Stomach (tissue), 4 donors: ENCODE results near the gene ZNF275.

Source experiments
- EP300 ChIP-seq: sonication (generic); formaldehyde crosslinking; IDR thresholded peaks from one replicate; pipeline ENCODE4 v1.6.1; 2017; ENCODE audit warnings: antibody characterized with exemption
- POLR2A ChIP-seq, 4 donors: fragments of 450-650 bp; IDR thresholded peaks; one replicate each; pipeline ENCODE4 v1.6.1; 2016; ENCODE audit warnings: antibody characterized with exemption in 4 of 4, control low read depth in 2 of 4, mild to moderate bottlenecking in 1 of 4, moderate library complexity in 1 of 4
- POLR2AphosphoS5 ChIP-seq, 3 donors: sonication (generic); formaldehyde crosslinking; IDR thresholded peaks; one replicate each; pipeline ENCODE4 v1.6.1; 2016; ENCODE audit warnings: antibody characterized with exemption in 3 of 3
- TF ChIP-seq, protein P1 (sequence below), 7 experiments: fragments of 450-650 bp in 4 of 7; fragments of 200-600 bp in 3 of 7; sonication (generic) in 3 of 7; IDR thresholded peaks; one replicate each; pipeline ENCODE4 v1.5.1; 2016 to 2019; ENCODE audit warnings: antibody characterized with exemption in 7 of 7, control low read depth in 2 of 7, mild to moderate bottlenecking in 1 of 7

DNA sequence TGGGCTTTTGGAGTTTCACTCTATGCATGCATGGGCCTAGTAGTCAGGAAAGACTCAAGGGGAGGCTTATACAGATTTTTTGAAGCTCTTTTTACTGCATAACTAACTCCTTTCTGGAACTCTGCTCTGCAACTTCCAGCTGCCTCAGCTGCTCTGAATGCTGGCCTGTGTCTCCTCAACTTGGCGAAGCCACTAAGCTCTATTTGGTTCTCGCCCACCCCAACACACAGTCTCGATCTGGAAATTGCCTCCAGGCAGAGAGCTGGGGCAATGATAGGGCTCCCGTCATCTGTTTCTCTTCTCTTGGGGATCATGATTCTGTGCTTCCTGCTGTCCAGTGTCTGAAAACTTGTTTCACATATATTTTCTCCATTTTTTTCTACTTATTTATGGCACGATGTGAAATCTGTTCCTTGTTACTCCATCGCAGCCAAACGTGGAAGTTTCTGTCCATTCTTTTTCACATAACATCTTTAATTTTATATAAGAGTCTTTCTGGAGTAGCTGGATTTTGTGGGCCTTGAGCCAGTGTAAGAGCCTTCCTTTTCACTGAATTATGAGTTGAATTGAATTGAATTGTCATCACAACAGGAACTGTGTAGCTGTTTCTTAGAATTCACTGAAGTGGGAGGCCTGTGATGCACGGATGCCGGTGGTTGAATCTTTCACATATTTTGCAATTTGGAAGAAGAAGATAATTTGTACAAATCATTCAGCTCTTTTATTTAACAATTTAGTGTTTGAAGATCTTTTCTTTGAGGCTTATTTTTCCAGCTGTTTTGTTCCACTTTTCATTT, 9.0 kb downstream of the ZNF275 start:
- TF ChIP-seq, protein P1, sequence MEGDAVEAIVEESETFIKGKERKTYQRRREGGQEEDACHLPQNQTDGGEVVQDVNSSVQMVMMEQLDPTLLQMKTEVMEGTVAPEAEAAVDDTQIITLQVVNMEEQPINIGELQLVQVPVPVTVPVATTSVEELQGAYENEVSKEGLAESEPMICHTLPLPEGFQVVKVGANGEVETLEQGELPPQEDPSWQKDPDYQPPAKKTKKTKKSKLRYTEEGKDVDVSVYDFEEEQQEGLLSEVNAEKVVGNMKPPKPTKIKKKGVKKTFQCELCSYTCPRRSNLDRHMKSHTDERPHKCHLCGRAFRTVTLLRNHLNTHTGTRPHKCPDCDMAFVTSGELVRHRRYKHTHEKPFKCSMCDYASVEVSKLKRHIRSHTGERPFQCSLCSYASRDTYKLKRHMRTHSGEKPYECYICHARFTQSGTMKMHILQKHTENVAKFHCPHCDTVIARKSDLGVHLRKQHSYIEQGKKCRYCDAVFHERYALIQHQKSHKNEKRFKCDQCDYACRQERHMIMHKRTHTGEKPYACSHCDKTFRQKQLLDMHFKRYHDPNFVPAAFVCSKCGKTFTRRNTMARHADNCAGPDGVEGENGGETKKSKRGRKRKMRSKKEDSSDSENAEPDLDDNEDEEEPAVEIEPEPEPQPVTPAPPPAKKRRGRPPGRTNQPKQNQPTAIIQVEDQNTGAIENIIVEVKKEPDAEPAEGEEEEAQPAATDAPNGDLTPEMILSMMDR (IDR thresholded peaks at IDR 0.05), result no peak
- TF ChIP-seq POLR2A (IDR thresholded peaks at IDR 0.05) (no peak), POLR2AphosphoS5 (IDR thresholded peaks at IDR 0.05) (no peak), EP300 (no peak)
